ENCODE results near the gene ARPC4.
"Not testable (repeated sequence)": the region's sequence is repeated elsewhere in the genome, so short reads cannot be mapped to it uniquely, and the experiment has no call there.

DNA sequence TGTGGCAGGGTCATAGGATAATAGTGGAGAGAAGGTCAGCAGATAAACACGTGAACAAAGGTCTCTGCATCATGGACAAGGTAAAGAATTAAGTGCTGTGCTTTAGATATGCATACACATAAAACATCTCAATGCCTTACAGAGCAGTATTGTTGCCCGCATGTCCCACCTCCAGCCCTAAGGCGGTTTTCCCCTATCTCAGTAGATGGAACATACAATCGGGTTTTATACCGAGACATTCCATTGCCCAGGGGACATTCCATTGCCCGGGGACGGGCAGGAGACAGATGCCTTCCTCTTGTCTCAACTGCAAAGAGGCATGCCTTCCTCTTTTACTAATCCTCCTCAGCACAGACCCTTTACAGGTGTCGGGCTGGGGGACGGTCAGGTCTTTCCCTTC is 55.0 kb downstream of the ARPC4 start:
- TF ChIP-seq SUZ12 (IDR thresholded peaks at IDR 0.05; ENCODE audit: unreplicated experiment); ZNF384 (IDR thresholded peaks at IDR 0.05; ENCODE audit: borderline replicate concordance, low read depth, low read length): not testable (repeated sequence)
